HG03469 (cell line): Measurements from ENCODE around the gene PPFIBP1.
"Not testable (repeated sequence)": the region's sequence is repeated elsewhere in the genome, so short reads cannot be mapped to it uniquely, and the experiment has no call there.

Experiments
- ATAC-seq: cut with Tn5 transposase; IDR thresholded peaks from one replicate; pipeline ENCODE4 v1.9.1; 2021; ENCODE audit warnings: mild to moderate bottlenecking, moderate library complexity, moderate number of reproducible peaks; ENCODE audit not compliant: unreplicated experiment

PPFIBP1 gene

DNA sequence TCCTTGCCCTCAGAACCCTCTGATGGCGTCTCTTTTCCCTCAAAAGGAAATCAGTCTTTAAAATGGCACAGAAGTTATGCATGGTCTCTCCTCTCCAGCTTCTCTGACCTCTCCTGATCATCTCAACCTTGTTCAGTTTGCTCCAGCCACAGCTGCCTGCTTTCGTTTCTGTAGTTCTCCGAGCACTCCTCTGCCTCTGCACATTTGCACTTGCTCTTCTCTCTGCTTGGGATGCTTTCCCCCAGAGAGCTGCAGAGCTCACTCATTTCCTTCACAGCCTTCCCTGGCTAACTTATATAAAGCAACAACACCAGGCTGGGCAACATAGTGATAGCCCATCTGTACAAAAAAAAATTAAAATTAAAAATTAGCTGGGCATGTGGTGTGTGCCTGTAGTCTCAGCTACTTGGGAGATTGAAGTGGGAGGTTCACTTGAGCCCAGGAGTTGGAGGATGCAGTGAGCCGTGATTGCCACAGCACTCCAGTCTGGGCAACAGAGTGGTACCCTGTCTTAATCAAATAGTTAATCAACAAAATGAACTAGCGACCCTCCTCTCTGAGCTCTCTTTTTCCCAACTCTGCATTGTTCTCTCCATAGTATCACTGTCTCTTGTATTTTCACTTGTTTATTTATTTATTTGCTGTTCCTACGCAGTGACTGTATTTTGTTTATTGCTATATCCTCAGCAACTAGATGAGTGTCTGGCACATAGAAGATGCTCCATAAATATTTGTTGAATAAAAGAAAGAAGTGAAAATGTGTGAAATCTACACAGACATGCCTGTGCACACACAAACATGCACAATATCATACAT is 37.7 kb downstream of the PPFIBP1 start:
- ATAC-seq, result no peak

DNA sequence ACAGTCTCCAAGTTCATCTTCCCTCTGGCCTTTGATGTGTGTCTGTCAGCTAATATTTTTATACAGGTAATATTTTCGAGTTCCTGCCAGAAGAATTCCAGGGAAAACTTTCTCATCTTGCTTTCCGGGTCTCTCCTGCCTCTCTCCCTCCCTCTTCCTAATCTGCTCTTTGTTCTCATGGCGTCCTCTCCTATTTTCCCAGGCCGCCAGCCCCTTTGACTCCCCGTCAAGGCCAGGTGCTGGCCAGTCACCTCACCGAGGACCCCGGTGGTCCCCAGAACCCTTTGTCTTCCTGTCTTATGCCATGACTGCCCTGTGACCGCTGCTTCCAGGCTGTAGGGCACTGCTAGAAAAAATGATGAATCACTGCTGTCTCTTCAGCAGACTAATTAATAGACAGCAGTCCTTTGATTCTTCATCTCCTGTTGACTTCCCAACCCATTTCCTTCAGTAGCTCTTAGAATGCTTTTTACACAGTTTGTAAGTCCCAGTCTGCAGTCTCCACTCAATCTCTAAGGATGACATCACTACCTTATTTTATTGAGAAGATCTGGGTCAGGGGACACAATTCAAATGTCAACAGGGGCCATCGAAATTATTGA is 40.7 kb downstream of the PPFIBP1 start:
- ATAC-seq, result no peak

DNA sequence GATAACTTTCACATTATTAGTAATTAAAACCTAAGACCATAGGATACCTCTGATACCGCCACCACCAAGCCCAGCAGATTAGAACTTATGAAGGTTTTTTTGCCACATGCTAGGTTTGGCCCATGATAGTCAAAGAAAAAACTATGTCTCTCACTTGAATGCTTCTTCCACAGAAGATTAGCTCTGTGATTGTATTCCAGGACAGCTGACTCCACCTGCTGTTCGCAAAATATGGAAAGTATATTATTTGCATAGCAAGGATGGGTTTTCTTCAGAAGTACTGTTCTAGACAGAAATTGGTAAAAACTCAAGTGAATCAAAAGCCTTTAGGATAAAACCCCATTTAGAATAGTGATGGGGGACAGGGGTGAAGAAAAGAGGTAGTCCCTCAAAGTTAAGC is 42.2 kb downstream of the PPFIBP1 start:
- no peak for ATAC-seq

DNA sequence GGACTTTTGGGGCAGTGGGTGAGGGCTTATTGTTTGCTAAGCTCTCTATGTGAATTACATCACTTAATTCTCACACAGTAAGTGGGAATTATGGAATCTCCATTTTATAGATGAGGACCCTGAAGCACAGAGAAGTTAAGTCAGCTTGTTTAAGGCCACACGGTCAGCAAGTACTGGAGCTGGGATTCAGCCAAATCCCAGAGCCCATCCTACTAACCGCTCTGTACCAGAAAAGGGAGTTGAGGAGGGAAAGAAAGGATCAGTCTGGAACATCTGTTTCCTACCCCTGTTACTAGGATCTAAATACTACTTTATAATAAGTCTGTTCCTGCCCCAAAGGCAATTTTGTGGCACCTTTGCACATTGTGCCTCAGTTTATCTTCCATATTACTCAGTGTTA is 42.6 kb downstream of the PPFIBP1 start:
- ATAC-seq, result no peak

DNA sequence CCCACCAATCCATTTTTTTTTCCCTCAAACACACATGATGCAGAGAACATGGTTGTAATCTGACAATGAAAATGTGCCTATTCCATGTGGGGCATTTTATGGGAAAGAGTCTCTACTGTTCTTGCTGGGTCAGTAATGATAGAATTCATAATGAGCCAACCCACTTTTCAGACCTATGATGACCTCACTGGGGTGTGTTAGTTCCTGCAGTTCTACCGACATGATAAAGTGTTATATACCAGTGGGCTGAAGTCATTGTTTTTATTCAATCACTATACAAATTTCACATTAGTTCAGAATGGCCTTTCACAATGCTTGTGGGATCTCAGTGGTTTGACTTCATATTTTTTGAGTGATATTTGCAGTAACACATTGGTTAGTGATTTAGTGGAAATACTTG is 47.5 kb downstream of the PPFIBP1 start:
- ATAC-seq, result no peak

DNA sequence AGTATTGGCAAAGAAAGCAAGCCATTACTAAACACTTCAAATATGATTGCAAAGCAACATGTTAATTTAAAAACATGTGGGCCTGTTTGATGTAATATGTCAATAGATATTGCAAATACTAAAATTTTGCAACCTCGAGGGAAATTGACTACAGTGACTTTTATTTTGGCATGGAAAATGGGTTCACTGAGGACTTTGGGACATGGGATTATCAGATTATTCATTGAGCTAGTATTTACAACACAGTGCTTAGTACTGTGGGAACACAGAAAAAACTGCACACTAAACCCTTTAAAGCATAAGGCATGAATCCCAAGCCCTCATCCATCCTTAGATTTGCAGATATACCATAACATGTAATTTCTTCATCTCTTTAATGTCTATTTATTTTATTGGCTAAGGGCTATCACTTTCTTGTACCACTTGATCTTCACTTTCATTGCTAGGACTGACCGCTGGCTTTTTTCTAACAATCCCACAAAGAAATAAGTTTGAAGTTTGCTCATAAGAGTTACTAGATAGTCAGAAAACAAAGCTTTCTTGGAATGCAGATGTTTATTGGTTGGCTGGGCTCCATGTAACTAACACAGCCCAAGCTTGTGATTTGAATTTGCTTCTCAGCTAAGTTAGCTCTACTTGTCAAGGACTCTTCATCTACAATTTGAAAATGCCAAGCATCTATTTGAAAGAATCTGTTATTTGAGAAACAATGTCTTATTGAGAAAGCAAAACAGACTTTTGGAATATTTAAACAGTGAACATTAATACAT is 48.7 kb downstream of the PPFIBP1 start:
- no peak for ATAC-seq

DNA sequence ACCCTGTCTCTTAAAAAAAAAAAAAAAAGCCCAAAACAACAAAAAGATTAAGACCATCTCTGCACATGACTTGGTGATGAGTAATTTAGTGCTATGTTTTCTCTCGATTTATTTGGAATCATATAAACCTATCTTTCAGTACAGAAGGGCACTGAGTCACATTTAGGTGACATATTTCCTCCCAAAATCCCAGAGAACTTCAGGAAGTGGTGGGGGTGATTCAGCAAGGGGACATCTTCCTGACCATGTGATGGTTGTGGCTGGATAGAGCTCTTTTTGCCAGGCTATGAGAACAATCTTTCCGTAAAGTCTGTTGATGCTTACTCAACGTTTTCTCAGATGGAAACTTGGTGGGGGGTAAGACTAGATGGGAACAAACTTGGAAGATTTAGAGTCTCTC is 50.0 kb downstream of the PPFIBP1 start:
- no peak for ATAC-seq

DNA sequence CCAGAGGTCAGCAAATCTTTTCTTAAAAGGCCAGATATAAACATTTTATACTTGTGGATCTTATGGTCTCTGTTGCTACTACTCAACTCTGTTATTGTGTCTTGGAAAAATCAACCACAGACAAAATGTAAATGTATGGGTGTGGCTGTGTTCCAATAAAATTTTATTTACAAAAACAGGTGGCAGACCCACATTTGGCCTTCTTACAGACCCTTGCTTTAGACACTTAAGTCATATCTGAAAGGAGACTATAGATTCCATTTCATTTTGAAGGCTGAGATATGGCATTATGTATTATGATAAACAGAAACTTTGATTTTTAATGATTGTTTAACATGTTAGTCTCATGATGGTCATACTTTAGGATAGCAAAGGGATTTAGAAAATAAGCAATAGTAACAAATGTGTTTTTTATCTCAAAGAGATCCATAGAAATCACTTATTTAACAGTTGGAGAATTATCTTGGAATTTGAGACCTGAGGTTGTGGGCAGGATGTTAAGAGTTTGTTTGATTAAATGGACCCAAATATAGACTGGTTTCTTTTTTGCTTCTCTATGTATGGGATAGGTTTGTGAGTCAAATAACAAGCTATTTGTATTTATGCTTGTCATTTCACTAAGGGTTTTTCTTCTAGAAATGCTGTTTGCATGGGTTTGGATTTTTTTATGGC is 51.2 kb downstream of the PPFIBP1 start:
- no peak for ATAC-seq

DNA sequence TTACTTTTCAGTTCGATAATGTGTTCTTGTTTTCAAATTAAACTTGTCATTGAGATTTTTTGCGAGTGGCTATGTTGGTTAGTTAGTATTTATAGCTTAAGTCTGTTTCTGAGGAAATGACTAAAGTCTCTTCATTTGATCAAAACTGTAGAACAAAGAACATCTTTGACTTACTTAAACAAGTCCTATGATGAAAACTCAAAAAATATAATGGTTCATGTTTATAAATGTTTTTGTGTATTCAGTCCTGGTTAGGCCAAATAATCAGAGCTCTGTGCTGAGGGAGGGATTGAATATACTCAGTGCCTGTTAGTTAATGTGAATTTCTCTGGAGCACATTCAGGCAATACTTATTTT is 51.7 kb downstream of the PPFIBP1 start:
- ATAC-seq, result no peak

DNA sequence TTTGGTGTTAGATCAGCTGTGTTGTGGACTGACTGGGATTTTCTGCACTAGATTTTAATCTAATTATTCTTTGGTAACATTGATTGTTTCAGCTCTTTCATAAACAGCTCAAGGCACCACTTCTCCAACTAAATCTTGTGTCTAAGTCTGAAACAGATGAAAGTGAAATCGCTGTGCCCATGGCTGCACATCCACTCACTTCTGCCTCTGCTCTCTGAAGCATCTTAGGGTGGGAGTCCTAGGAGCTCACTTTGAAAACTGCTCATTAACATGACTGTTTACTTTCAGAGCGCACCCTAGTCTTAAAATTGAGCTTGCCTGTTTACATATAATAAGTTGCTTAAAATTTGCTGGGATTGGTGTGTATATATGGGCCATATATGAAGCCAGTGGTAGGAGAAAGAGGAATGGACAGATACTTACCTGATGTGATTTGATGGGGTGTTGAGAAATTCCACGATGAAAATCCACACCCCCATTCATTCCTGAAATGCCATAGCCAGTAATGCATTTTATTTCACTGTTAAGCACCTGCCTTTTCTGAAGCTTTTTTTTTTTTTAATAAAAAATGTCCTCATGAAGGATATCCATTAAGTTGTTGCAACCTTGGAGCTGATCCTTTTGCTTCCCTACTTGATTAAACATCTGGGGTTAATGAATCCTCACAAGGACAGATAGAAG is 52.8 kb downstream of the PPFIBP1 start:
- no peak for ATAC-seq

DNA sequence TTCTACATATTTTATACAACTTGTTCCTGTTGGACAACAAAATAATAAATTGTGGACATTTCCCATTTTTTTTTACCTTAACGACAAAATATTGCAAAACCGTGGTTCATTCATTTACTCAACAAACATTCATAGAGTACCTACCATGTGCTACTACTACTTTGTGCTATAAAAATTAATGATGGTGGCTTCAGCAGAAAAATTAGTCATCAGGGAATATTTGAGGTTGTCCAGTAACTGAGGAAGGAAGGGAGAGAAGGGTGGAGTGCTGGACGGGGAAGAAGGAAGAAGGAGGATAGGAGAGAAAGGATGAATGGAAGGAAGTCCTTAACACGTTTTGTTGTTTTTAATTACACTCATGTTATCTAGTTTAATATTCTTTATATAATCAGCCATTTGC is 53.7 kb downstream of the PPFIBP1 start:
- no peak for ATAC-seq

DNA sequence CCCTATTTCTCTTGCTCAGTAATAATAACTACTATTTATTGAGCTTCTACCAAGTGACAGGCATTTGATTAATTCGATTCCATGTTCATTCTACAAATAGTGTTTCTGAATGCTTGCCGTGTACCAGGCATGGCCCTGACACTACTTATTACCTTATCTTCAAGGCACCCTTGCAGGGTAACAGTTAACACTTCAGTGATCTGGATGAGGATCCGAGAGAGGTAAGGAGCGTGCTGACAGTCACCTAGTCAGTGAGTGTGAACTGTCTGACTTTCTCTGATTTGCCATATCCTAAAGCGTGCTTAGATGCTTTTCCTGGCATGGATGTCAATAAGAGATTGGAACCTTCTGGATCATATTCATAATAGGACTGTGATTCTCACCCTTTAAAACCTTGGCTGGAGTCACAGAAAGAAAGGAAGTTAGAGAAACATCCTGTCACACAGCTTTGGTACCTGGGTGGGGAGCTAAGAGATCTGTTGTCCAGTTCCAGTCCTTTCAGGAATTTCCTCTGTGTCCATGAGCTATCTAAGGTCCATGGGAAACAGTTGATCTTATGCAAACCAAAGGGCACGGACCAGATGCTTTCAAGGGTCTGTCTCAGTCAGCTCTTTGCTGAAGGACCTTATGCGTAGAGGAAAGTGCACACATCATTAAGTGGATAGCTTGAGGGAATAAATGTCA is 54.8 kb downstream of the PPFIBP1 start:
- ATAC-seq, result no peak

DNA sequence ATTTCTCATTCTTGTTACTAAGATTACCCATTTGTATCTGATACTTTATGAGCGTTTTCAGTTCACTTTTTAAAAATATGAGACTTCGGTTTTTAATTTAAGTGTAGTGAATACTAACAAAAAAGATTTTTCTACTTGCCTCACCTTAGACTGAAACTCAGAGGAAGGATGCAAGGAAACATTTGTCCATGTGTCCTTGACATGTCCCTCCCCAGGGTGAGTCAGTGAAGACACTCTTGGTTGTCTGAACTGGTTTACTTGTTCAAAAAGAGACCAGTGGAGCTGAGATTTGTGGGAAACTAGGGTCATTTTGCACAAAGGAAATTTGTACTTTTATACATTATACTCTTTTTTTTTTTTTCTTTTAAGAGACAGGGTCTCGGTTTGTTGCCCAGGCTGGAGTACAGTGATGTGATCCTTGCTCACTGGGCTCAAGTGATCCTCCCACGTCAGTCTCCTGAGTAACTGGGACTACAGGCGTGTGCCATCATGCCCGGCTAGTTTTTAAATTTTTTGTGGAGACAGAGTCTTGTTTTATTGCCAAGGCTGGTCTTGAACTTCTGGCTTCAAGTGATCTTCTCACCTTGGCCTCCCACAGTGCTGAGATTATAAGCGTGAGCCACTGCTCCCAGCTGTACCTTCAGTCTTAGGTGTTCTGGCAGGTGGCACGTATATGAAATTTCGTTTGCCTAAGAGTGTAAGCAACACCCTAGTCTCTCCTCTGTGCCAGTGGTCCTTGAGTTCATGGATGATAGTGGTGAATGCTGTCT is 56.7 kb downstream of the PPFIBP1 start:
- ATAC-seq, result no peak

DNA sequence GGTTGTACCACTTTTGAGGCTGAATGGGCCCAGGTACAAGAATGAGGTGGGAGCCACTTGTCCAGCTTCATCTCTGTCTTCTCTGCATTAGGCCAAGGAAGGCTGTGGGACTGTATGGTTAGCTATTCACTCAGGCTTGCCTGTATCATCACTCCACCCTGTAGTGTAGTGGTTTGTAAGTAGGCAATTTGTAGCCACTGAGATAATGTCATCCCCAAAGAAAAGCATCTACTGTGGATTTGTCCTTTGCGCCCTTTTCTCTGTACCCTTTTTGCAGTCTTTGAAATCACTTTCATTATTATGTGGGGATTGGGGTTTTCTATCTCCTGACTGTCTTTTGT is 57.3 kb downstream of the PPFIBP1 start:
- not testable (repeated sequence) for ATAC-seq

DNA sequence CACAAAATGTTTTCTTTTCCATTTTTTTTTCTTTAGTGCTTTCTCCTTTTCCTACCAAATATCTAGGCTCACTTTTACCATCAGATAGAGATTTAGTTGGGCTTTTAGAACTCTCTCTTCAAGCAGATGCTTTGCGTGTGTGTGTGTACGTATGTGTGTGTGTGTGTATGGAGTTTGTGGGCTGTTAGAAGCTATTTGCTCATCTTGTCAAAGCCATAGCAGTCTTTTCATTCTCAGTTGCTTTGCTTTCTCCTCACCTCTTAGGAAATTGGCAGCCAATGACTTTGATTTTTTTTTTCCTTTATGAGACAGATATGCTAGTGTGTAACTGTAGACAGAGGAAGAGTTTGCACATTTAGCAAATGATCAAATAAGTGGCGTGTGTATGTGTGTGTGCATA is 57.8 kb downstream of the PPFIBP1 start:
- ATAC-seq, result not testable (repeated sequence)

DNA sequence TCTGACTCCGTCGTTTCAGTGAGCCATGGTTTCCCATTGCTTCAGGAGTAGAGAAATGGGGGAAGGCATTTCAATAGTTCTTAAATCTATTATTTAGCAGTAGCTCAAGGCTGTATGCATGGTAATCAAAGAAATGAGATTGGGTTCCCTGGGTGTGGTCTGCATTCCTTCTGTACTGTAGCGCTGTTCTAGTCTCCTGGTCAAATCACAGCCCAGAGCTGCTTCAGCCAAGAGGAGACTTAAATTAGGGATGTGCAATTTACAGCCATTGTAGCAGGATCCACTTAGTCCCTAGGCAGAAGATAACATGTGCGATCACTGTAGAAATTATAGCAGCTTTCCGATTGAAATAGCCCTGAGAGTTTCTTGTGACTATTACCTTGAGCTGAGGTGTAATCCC is 58.4 kb downstream of the PPFIBP1 start:
- not testable (repeated sequence) for ATAC-seq

DNA sequence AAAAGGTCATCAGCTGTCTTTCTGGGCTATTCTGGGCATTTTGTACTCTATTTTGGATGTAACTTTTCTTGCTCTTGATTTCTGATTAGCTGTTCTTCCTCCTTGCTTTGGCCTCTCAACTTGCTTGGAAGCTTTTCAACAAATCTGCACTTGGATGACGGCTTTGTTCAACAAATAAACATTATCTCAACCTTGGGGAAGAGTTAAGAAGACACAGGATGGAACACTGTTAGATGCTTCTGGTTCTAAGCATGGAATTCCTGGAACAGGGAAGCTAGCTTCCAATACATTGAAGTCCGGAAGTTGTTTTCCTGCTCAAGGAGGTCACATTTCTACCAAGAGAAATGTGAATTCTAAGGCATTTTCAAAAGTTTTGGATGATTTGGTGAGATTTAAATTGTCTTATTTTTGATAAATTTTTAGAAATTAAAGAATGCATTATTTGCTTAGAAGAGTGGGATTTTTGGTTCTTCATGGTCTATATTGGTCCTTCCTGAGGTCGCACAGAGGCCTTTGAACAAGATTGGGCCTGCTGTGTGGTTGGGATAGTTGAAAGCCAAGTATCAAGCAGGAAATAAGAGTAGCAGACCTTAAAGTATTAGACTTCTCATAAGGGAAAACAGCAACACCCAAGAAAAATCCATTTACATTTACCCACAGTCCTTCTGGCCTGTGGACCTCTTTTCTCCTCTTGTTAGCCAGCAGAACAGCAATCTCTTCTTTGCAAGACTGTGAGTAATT is 59.2 kb downstream of the PPFIBP1 start:
- no peak for ATAC-seq

DNA sequence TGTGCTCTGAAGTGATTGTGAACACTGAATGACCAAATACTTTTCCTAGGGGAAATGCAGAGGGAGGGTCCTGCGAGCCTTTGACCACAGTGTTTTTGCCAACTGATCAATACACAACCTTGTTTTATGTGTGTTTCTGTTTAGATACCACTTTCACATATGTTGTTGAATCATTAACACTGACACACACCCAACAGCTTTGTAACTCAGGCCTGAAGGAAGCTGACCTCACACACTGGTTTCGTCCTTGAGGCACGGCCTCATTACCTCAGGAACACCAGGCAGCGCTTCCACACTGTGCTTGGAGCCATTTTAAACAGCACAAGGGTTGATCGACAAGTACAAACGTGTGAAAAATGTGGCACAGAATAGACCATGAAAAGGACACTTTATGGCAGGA is 60.0 kb downstream of the PPFIBP1 start:
- ATAC-seq, result no peak

DNA sequence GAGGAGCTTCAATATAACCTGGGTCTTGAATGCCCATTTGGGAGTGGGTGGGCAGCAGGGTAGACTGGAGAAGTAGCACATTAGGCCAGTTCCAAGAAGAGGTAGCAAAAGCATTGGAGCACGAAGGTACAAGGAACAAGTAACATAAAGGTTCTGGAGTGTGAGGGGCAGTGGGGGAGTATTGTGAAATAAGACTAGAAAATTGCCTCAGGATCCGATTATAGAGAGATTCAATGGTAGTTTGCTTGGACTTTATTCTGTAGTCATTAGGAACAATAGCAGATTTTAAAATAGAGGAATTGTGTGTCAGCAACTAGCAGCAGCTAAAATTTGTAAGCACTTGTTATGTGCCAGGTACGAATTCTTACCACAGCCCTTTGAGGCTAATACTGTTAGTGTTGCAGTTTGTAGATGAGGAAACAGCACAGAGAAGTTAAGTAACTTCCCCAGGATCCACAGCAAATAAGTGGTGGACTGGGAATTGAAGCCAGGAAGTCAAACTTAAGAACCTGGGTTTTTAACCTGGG is 61.8 kb downstream of the PPFIBP1 start:
- no peak for ATAC-seq
